Chondrocyte (in vitro differentiated cells): ENCODE measurements around the gene CFAP68. TPM values are rescaled to one million over a fixed set of nuclear protein-coding genes. Genes with fewer than 3 reads are reported as not detected.

ENCODE experiments used
- DNase-seq: peaks from one replicate; pipeline ENCODE4 v3.0.0; 2021; ENCODE audit warnings: mixed read lengths, low spot score
- H3K27ac Mint-ChIP-seq: one replicate; pipeline ENCODE4 v1.8.0; 2021; ENCODE audit warnings: mild to moderate bottlenecking, moderate library complexity, mixed read lengths; ENCODE audit not compliant: unreplicated experiment
- H3K27me3 Mint-ChIP-seq: 2 replicates; pipeline ENCODE4 v1.8.0; 2021; ENCODE audit warnings: low read depth, mixed read lengths
- H3K36me3 Mint-ChIP-seq: 2 replicates; pipeline ENCODE4 v1.8.0; 2021; ENCODE audit warnings: low read depth, mixed read lengths
- H3K4me1 Mint-ChIP-seq: 2 replicates; pipeline ENCODE4 v1.8.0; 2021; ENCODE audit warnings: low read depth, mild to moderate bottlenecking, mixed read lengths
- H3K4me3 Mint-ChIP-seq: one replicate; pipeline ENCODE4 v1.8.0; 2021; ENCODE audit warnings: mild to moderate bottlenecking, moderate library complexity, mixed read lengths; ENCODE audit not compliant: unreplicated experiment
- H3K9me3 Mint-ChIP-seq: 2 replicates; pipeline ENCODE4 v1.8.0; 2021; ENCODE audit warnings: low read depth, mixed read lengths
- CTCF ChIP-seq: fragments of 200-600 bp; sonication (generic); IDR thresholded peaks from 2 replicates; pipeline ENCODE4 v1.5.0; 2021; ENCODE audit warnings: antibody characterized with exemption, mild to moderate bottlenecking, moderate library complexity
- total RNA-seq: library from RNA; stranded (reverse); gene quantifications from 3 replicates; pipeline ENCODE4 v1.2.1, GENCODE V29; 2021

The CFAP68 gene
- total RNA-seq, 1 donor from 2014 or later, result 11.3 TPM

GRCh38 chr11:111836721-111837120 is 42.6 kb upstream of the CFAP68 start:
- no peak overlapping the region for H3K27ac Mint-ChIP-seq
- H3K36me3 Mint-ChIP-seq, result peaks cover 17% of the 10 kb centered on the region
- H3K9me3 Mint-ChIP-seq, result no peaks in the 10 kb centered on the region
- no peaks in the 10 kb centered on the region for H3K27me3 Mint-ChIP-seq
- DNase-seq, result no peak
- TF ChIP-seq CTCF, result no peak
- H3K4me1 Mint-ChIP-seq, result peaks cover 14% of the 10 kb centered on the region
- no peak overlapping the region for H3K4me3 Mint-ChIP-seq

- Mint-ChIP-seq H3K9me3 (no peaks in the 10 kb centered on the region), H3K4me1 (peaks cover 17% of the 10 kb centered on the region), H3K36me3 (peaks cover 17% of the 10 kb centered on the region), H3K27me3 (no peaks in the 10 kb centered on the region), H3K4me3 (no peak overlapping the region), H3K27ac (no peak overlapping the region)
- TF ChIP-seq CTCF, result no peak
- no peak for DNase-seq
Measured at GRCh38 chr11:111837366-111837891, 41.9 kb upstream of the CFAP68 start.

- Mint-ChIP-seq H3K4me3 (no peak overlapping the region), H3K27me3 (no peaks in the 10 kb centered on the region), H3K27ac (no peak overlapping the region), H3K4me1 (peaks cover 17% of the 10 kb centered on the region), H3K9me3 (no peaks in the 10 kb centered on the region), H3K36me3 (peaks cover 17% of the 10 kb centered on the region)
- no peak for TF ChIP-seq CTCF
- DNase-seq, result no peak
Measured at GRCh38 chr11:111838054-111838453, 41.3 kb upstream of the CFAP68 start.

GRCh38 chr11:111840143-111840542 is 39.2 kb upstream of the CFAP68 start:
- no peak for DNase-seq
- Mint-ChIP-seq H3K27ac (no peak overlapping the region), H3K4me1 (peaks cover 17% of the 10 kb centered on the region), H3K9me3 (no peaks in the 10 kb centered on the region), H3K36me3 (peaks cover 22% of the 10 kb centered on the region), H3K4me3 (no peak overlapping the region), H3K27me3 (no peaks in the 10 kb centered on the region)
- TF ChIP-seq CTCF, result no peak

GRCh38 chr11:111841370-111842053 is 37.8 kb upstream of the CFAP68 start:
- Mint-ChIP-seq H3K36me3 (peaks cover 14% of the 10 kb centered on the region), H3K9me3 (no peaks in the 10 kb centered on the region), H3K27ac (peak overlapping the region; percentile 69), H3K27me3 (no peaks in the 10 kb centered on the region), H3K4me1 (peaks cover 20% of the 10 kb centered on the region), H3K4me3 (no peak overlapping the region)
- no peak for DNase-seq
- TF ChIP-seq CTCF, result peak; percentile 97
